Smooth muscle cell of the brain vasculature (primary cell): ENCODE data around the gene SLC66A1.
"Not testable (repeated sequence)": the region's sequence is repeated elsewhere in the genome, so short reads cannot be mapped to it uniquely, and the experiment has no call there.

ENCODE experiments used
- DNase-seq: peaks from one replicate; pipeline ENCODE4 v3.0.0-alpha.2; 2012; ENCODE audit warnings: low read depth, low spot score

SLC66A1 gene

GRCh38 chr1:19304081-19304480 lies 8.0 kb upstream of the SLC66A1 start:
- not testable (repeated sequence) for DNase-seq

DNA sequence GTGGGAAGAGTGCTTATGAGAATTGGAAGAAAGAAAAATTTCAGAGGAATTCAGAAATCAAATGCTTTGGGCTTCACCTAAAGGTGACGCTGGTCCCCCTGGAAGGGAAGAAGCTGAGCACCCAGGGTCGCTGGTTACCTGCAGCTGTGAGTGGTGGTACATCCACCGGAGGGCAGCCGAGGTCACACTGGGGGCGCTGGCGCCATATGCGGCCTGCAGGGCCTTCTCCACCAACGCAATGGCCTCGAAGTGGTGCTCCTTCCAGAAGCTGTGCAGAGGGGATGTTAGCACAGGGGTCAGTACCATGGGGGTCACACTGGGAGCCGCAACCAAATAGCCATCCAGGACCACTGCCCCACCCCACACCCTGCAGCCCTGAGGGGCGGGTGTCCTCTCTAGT lies 6.2 kb upstream of the SLC66A1 start:
- DNase-seq, result no peak

DNA sequence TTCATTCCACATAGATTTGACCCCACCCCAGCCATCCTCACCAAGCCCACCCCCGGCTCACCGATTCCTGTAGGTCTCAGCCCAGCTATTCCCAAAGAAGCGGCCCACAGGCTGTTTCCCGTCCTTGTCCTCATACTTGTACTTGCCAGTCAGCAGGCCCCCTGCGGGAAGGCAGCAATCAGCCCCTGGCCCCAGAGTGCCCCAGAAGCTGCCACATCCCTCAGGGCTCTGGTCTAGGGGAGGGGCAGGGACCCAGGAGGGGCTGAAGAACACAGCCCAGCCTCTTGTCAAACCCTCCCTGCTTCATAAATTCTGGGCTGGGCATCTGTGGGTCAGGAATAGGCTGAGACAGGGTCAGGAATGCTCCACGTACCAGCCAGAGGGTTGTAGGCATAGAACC lies 5.2 kb upstream of the SLC66A1 start:
- DNase-seq, result no peak

DNA sequence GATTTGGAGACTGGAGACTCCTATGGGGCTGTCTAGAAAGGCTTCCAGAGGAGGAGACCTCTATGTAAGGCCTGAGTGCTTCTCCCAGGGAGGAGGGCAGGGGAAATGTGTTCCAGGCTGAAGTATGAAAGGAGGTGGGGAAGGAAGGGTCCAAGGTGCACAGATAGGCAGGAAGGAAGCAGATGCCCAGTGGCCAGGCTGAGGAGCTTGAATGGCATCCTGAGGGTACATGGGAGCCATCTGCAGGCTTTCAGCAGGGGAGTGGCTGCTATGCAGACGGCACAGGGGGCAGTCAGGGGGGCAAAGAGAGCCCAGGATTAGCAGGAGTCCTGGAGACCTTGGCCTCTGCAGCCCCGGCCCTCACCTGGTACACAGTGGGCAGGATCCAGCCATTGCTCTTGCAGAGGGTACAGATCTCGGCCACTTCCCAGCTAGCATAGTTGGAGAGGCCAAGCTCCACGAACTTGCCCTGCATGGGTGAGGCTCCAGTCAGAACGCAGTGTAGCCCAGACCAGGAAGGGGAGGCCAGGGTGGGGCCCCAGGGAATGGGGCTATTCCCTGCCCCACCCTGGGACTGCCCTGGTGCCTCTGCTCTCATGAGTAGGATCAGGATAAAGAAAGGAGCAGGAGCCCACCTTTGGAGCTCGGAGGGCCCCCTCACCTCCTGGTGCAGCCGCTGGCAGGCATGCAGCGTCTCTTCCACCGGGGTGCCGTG lies 4.2 kb upstream of the SLC66A1 start:
- no peak for DNase-seq

GRCh38 chr1:19308509-19308907 lies 3.6 kb upstream of the SLC66A1 start:
- no peak for DNase-seq

- DNase-seq, result no peak
Measured at GRCh38 chr1:19309123-19309813, 2.9 kb upstream of the SLC66A1 start.

DNA sequence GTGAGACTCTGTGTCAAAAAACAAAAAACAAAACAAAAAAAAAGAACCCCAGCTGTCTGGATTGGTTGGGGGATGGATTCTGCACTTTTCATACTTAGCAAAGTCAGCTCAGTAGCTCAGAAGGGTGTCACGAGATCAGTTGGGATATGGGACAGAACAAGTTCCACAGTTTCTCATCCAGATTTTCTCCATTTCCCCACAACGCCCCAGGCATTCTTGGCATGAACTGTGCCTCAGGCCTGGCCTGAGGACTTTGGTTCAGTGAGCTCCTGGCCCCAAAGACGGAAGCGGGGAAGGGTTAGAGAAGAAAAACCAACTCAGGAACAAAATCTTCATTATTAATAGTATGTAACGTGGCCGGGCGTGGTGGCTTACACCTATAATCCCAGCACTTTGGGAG lies 2.1 kb upstream of the SLC66A1 start:
- no peak for DNase-seq

- DNase-seq, result no peak
Measured at GRCh38 chr1:19310720-19311502, 1.2 kb upstream of the SLC66A1 start.

DNA sequence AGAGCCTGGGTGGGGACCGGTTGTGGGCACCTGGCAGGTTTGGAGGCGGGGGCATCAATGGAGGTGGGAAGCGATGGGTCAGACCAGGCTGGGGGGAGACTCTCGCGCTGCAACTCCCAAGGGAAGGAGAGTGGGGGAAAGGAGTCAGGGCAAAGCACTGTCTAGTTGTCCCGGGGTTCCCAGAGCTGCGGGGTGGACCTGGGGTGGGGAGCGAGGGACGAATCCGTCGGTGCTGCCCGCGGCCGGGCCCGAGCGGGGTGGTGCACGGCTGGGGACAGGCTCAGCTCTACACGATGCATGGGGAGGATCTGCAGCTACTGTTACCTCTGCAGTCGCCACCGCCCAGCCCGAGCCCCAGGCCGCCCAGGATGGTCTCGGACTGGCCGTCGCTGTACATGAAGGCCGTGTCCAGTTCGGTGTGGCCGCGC lies 609 bp upstream of the SLC66A1 start:
- no peak for DNase-seq

DNA sequence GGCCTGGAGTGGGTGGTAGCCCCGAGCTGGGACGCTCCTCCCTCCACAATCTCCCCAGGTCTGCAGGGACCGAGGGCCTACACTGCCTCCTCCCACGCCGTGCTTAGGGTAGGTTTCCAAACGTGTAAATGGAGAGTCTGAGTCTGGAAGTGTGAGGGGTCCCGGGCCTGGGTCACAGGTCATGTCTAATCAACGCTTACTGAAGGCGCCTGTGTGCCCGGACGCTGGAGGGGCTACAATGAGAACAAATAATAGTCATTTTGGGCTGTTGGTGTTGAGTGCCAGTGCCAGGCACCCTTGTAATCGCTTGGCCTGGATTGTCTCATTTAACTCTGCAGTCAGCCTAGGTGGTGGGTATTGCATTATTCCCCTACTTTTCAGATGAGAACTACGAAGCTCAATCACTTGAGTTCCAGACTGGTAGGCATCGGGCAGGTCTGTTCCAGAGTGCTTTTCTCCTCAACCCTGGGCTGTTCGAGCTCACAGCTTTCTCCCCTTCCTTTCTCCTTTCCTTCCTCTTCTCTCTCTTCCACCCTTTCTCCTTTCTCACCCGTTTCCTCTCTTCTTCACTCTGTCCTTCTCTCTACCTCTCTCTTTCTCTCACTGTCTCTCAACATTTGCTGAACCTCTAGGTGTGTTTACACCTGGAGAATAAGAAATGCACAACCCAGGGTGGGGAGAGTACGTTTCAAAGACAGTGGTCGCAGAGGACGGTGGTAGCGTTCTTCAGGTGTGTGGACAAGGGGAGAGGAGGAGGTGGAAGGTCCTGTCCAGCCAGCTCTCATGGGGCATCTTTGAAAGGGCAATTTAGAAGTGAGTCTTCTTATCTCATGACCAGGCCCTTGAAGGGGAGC lies 883 bp downstream of the SLC66A1 start:
- DNase-seq, result no peak

DNA sequence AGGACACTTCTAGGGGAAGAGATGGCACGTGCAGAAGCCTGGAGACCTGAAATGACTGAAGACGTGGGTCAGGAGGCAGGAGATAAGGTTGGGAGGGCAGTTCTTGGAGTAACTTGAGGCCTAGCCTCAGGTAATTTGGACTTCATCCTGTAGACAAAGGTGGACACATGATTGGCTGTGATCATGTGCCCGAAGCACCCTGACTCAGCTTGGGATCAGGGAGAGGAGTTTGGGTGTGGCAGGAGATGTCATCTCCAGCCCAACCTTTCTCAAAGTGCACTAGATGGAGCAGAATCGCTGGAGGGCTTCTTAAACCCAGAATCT lies 1.5 kb downstream of the SLC66A1 start:
- no peak for DNase-seq

DNA sequence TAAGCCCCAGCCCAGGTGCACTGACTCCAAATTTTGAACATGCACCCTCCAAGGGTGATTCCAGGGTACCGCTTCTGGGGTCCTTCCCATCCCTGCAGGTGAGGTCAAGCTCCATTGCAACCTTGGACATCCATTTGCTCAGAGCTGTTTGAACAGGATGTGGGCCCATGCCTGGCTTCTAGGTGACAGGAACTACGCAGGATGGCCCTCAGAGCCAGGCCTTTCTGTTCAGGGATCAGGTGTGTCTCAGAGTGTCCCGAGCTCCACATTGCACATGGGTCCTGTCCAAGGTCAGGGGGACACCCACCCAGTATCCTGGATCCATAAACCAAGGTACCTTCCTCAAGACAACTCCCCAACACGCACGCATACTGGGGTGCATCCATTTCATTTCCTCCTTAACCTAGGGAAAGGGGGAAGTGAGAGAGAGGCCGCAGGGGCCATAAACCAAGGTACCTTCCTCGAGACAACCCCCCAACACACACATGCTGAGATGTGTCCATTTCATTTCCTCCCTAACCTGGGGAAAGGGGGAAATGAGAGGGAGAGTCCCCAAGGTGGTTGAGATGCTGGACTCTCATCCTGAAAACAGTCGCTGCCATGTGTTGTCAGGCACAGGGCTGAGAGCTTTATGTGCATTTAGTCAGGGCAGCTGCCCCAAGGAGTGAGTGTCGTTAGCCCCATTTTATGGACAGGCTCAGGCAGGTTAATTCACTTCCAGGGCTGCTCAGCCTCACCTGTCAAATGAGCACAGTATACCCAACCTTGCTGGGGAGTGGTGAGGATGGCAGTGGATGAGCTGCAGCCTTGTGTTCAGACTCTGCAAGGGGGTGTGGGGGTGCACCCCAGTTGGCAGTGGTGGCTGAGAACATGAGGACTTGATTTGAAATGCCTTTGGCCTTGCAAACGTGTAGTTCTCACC lies 2.1 kb downstream of the SLC66A1 start:
- no peak for DNase-seq

DNA sequence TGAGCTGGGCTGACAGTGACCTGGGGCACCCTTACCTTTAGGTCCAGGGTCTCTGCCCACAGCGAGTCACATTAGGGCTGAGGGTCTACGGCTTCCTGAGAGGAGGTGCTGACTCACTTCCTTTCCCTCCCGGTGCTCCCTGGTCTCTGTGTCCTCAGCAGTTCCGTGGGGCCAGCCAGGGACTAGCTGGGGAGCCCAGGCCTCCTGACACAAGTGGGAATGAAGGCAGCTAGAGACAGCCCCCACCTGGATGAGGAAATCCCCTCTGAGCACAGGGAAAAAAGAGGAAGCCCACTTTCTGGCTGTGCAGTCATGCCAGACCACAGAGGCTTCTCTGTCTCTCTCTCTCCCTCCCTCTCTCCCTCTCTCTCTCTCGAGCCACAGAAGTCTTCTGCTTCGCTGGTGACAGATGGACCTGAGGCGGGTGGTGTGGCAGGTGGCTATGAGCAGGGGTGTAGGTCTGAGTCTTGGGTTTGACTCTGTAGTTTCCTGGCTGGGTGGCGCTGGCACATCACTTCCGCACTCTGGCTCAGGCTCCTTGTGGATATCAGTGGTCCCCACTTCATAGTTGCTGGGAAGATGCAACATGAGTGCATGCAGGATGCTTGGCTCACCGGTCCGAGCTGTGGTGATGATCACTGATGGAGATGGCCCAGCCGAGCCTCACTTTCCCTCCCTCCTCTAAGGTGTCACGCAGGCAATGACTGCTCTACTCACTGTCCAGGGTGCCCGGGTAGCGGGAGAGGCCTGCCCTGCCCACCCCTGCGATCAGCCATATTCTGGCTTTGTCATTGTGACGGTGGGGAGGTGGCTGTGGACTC lies 3.5 kb downstream of the SLC66A1 start:
- DNase-seq, result no peak

- no peak for DNase-seq
Measured at GRCh38 chr1:19317126-19317910, 5.2 kb downstream of the SLC66A1 start.

DNA sequence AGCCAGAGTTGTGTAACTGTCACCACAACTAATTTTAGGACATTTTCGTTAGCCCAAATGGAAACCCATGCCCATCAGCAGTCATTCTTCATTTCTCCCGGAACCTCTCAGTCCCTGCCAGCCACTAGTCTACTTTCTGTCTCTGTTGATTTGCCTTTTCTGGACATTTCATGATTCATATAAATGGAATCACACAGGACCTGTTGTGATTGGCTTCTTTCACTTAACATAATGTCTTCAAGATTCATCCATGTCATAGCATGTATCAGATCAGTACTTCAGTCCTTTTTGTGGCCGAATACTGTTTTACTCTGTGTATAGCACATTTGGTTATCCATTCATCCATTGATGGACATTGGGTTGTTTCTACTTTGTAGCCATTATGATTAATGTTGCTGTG lies 7.1 kb downstream of the SLC66A1 start:
- no peak for DNase-seq

DNA sequence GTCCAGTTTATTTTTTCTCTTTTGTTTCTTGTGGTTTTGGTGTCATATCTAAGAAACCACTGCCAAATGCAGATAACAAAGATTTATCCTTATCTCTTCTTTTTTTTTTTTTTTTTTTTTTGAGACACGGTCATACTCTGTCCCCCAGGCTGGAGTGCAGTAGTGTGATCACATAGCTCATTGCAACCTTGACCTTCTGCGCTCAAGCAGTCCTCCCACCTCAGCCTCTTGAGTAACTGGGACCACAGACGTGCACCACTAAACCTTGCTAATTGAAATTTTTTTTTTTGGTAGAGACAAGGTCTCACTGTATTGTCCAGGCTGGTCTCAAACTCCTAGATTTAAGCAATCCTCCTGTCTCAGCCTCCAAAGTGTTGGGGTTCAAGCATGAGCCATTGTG lies 8.9 kb downstream of the SLC66A1 start:
- DNase-seq, result no peak

- DNase-seq, result no peak
Measured at GRCh38 chr1:19322481-19322880, 10.4 kb downstream of the SLC66A1 start.

- DNase-seq, result no peak
Measured at GRCh38 chr1:19323987-19324664, 12.0 kb downstream of the SLC66A1 start.

- DNase-seq, result no peak
Measured at GRCh38 chr1:19324665-19324990, 12.5 kb downstream of the SLC66A1 start.
